ENCODE measurements around the gene VWF.

VWF gene

GRCh38 chr12:6041891-6042290 lies 82.6 kb downstream of the VWF start:
- no peak for TF ChIP-seq CTCF (IDR thresholded peaks at IDR 0.05)

- no peak for TF ChIP-seq CTCF (IDR thresholded peaks at IDR 0.05)
Measured at GRCh38 chr12:6040815-6041214, 83.7 kb downstream of the VWF start.

GRCh38 chr12:6039894-6040601 lies 84.4 kb downstream of the VWF start:
- peak; percentile 92 for TF ChIP-seq CTCF (IDR thresholded peaks at IDR 0.05)

GRCh38 chr12:6038160-6038559 lies 86.3 kb downstream of the VWF start:
- peak; percentile 93 for TF ChIP-seq CTCF (IDR thresholded peaks at IDR 0.05)

- TF ChIP-seq CTCF (IDR thresholded peaks at IDR 0.05): no peak
Measured at GRCh38 chr12:6037459-6037858, 87.0 kb downstream of the VWF start.

GRCh38 chr12:6036509-6036908 lies 88.0 kb downstream of the VWF start:
- no peak for TF ChIP-seq CTCF (IDR thresholded peaks at IDR 0.05)

GRCh38 chr12:6034596-6034995 lies 89.9 kb downstream of the VWF start:
- no peak for TF ChIP-seq CTCF (IDR thresholded peaks at IDR 0.05)

GRCh38 chr12:6033546-6033945 lies 90.9 kb downstream of the VWF start:
- no peak for TF ChIP-seq CTCF (IDR thresholded peaks at IDR 0.05)

Data from LNCAP (cell line).